ENCODE measurements around the gene TRAPPC14. TPM values are rescaled to one million over a fixed set of nuclear protein-coding genes. Genes with fewer than 3 reads are reported as not detected.
A peak's percentile ranks its signal among the peaks of the same experiment; 100 is the strongest.

Gene TRAPPC14
- total and polyA plus RNA-seq, 2 of the 8 experiments (the other 6 are each of a cell fraction or from before 2014, with no cell fraction given): 11.9 to 22.1 TPM

DNA sequence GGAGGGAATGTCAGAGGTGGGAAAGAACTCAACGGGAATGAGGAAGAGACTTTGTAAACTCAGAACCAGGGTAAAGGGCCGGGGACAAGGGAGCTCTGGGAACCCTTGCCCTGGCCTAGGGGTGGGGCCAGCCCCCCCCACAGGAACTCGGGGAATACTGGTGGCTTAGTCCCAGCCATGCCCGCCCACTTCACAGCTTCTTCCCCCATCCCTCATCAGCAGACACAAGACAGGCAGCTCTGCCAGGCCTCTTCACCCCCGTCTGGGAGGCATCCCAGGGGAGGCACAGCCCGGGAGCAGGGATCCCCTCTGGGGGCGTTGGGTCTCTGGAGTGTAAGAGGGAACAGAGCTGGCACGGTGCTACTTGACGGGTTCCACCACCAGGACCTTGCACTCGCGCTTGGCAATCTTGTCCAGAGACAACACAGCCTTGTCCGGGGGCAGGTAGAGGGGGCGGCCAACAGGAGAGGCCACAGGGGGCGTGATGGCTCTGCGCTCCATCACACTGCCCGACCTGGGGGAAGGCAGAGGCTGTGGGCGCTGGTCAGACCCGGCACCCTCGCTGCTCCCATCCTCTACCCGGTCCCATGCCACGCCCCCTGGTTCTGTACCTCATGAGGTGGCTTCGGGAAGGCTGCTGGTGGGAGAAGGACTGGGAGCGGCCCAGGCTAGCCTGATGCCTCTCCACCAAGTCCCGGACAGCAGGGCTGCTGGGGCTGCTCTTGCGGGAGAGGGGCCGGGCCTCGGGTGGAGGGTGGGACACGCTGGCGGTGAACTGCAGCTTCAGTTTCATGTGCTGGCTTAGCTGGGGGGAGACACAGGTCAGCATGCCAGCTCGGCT lies 3.7 kb downstream of the TRAPPC14 start:
- no peak overlapping the region for H3K14ac ChIP-seq (ENCODE audit: insufficient read length)
- no peak overlapping the region; the same call in 1 of the 2 replicates for H3K27ac ChIP-seq (ENCODE audit: low read depth, low read length)
- H4K91ac ChIP-seq (replicated peaks; ENCODE audit: insufficient read length, low read length): no peak overlapping the region
- TF ChIP-seq POLR2A (IDR thresholded peaks at IDR 0.05; ENCODE audit: control extremely low read depth in 1 of 2, low read depth in 2 of 2, low read length in 2 of 2) (peak in 1 of 2 experiments; percentile 43; a peak in 1 of 3 replicates), CBX8 (IDR thresholded peaks at IDR 0.05; ENCODE audit: borderline replicate concordance, low read depth, low read length) (no peak), SIN3A (conservative IDR thresholded peaks at IDR 0.05 in 1 of 2, IDR thresholded peaks at IDR 0.05 in 1 of 2; ENCODE audit: low read depth in 1 of 2, low read length in 2 of 2) (no peak)
- no peak overlapping the region for H2AK5ac ChIP-seq (ENCODE audit: low read depth, low read length)
- WGBS, 2 experiments (ENCODE audit: extremely low coverage in 1 of 2, insufficient coverage in 1 of 2, insufficient read length in 1 of 2, insufficient replicate concordance in 2 of 2, low coverage in 1 of 2, low lambda C conversion rate in 2 of 2, missing lambda C conversion rate in 1 of 2): 90% methylated on average over 26 of the region's 30 CpGs; no CpG with 5 or more reads in 1 of the 2 experiments
- no peak overlapping the region for H3K9ac ChIP-seq (replicated peaks in 1 of 4; ENCODE audit: extremely low read depth in 1 of 4, low read depth in 3 of 4, low read length in 3 of 4)
- H3K4me1 ChIP-seq (replicated peaks in 1 of 4; ENCODE audit: control insufficient read depth in 3 of 4, insufficient read depth in 4 of 4, low read length in 3 of 4): peaks cover 0 to 12% (median 8%) of the 10 kb centered on the region in 4 experiments; a peak in 5 of 7 replicates
- no peaks in the 10 kb centered on the region for H3K9me3 ChIP-seq (ENCODE audit: insufficient read depth in 2 of 2, low read depth in 1 of 2, low read length in 1 of 2)
- no peak for FAIRE-seq
- H3K27me3 ChIP-seq (replicated peaks in 1 of 4; ENCODE audit: control insufficient read depth in 3 of 4, extremely low read depth in 1 of 4, insufficient read depth in 3 of 4, low read length in 3 of 4): no peaks in the 10 kb centered on the region
- no peak overlapping the region for H3K4me2 ChIP-seq (ENCODE audit: insufficient read depth in 1 of 2, low read depth in 2 of 2, low read length in 2 of 2)
- H4K20me1 ChIP-seq (replicated peaks in 1 of 2; ENCODE audit: control insufficient read depth in 1 of 2, insufficient read depth in 2 of 2, low read length in 2 of 2): peaks cover 14 to 32% of the 10 kb centered on the region in 2 experiments
- no peak overlapping the region for H3K4me3 ChIP-seq (ENCODE audit: extremely low read depth in 1 of 4, insufficient read depth in 2 of 4, low read depth in 3 of 4, low read length in 4 of 4)
- H4K5ac ChIP-seq (ENCODE audit: insufficient read length, low read depth, low read length): no peak overlapping the region
- H3K4ac ChIP-seq (replicated peaks; ENCODE audit: insufficient read length, low read depth, low read length): no peak overlapping the region
- H3K18ac ChIP-seq (ENCODE audit: extremely low read depth, low read length): no peak overlapping the region
- peaks cover 0 to 7% of the 10 kb centered on the region in 2 experiments; a peak in 2 of 4 replicates for H3K79me2 ChIP-seq (ENCODE audit: control insufficient read depth in 1 of 2, insufficient read depth in 2 of 2, low read length in 2 of 2)
- no peak overlapping the region for H3K23ac ChIP-seq (ENCODE audit: insufficient read length)
- no peak overlapping the region for H2BK15ac ChIP-seq (ENCODE audit: low read length)
- H2BK120ac ChIP-seq (replicated peaks; ENCODE audit: low read depth, low read length): no peak overlapping the region
- no peak overlapping the region for H2AFZ ChIP-seq (ENCODE audit: low read length)
- no peak for DNase-seq (ENCODE audit: low read depth in 1 of 2, low spot score in 2 of 2)
- POLR2A ChIA-PET (ENCODE audit: partially characterized antibody): interaction anchor here (0.6 to 9.9 kb wide), 13 partner anchors 11 to 275 kb away, joined by 3 to 145 read pairs (median 4); partner anchors contain the start of genes AP4M1, GAL3ST4, GPC2 and MBLAC1
- CTCF ChIA-PET (ENCODE audit: partially characterized antibody): interaction anchor here (7.9 kb wide), 1 partner anchor 21 kb away, joined by 83 read pairs; no protein-coding TSS in a partner anchor
- H3K23me2 ChIP-seq (ENCODE audit: low read depth, low read length): peaks cover 6% of the 10 kb centered on the region
- H3K79me1 ChIP-seq (ENCODE audit: low read depth, low read length): no peaks in the 10 kb centered on the region; the same call in none of the 2 replicates
- H3K36me3 ChIP-seq (ENCODE audit: control insufficient read depth in 2 of 4, insufficient read depth in 4 of 4, low read length in 3 of 4): peaks cover 8 to 47% (median 26%) of the 10 kb centered on the region in 4 experiments
- H3K56ac ChIP-seq (replicated peaks; ENCODE audit: insufficient read length, low read depth, low read length): no peak overlapping the region
- no peak overlapping the region for H2BK12ac ChIP-seq (ENCODE audit: low read depth, low read length)
- no peak overlapping the region; the same call in 1 of the 2 replicates for H2BK5ac ChIP-seq (ENCODE audit: low read depth, low read length)
- H4K8ac ChIP-seq (ENCODE audit: extremely low read depth, insufficient read depth, low read length): no peak overlapping the region
- no peak overlapping the region for H2BK20ac ChIP-seq (ENCODE audit: low read length)

Data from H1 (cell line).